ENCODE results near the gene ZFAND6. TPM values are rescaled to one million over a fixed set of nuclear protein-coding genes. Genes with fewer than 3 reads are reported as not detected.

The ZFAND6 gene
- total and polyA plus RNA-seq, 2 donors (not counting 1 experiment from before 2014, with no cell fraction given) = 125 to 325 TPM

- Histone ChIP-seq H3K4me1 (ENCODE audit: control insufficient read depth, extremely low read depth, insufficient read depth, low read length) (no peaks in the 10 kb centered on the region), H3K9me3 (ENCODE audit: control insufficient read depth, insufficient read depth, low read depth, low read length) (no peaks in the 10 kb centered on the region), H3K27me3 (ENCODE audit: control insufficient read depth, insufficient read depth, low read length) (no peaks in the 10 kb centered on the region), H3K79me2 (ENCODE audit: control insufficient read depth, insufficient read depth, low read length) (no peaks in the 10 kb centered on the region), H2AFZ (ENCODE audit: low read length) (no peak overlapping the region), H3K4me3 (replicated peaks in 1 of 4; ENCODE audit: control extremely low read depth in 1 of 4, insufficient read depth in 1 of 4, low read depth in 3 of 4, low read length in 4 of 4) (no peak overlapping the region), H3K4me2 (ENCODE audit: extremely low read depth, insufficient read depth, low read length) (no peak overlapping the region), H3K36me3 (ENCODE audit: control insufficient read depth, insufficient read depth, low read length) (peaks cover 3% of the 10 kb centered on the region), H3K9ac (ENCODE audit: insufficient read depth, low read length) (no peak overlapping the region), H4K20me1 (ENCODE audit: control insufficient read depth, extremely low read depth, insufficient read depth, low read length) (no peaks in the 10 kb centered on the region), H3K27ac (ENCODE audit: insufficient read depth, low read length) (no peak overlapping the region)
- no peak for DNase-seq (ENCODE audit: low read depth in 2 of 2)
- no peak for TF ChIP-seq EZH2 (IDR thresholded peaks at IDR 0.05; ENCODE audit: low read length, missing control alignments)
- TF ChIP-seq CTCF (conservative IDR thresholded peaks at IDR 0.05 in 1 of 2, IDR thresholded peaks at IDR 0.05 in 1 of 2; ENCODE audit: low read depth in 1 of 2, low read length in 2 of 2) = no peak
Measured at GRCh38 chr15:80167936-80168335, 108.5 kb downstream of the ZFAND6 start.

GRCh38 chr15:80168421-80168820 is 108.9 kb downstream of the ZFAND6 start:
- H3K9ac ChIP-seq (ENCODE audit: insufficient read depth, low read length) = no peak overlapping the region
- no peaks in the 10 kb centered on the region for H3K9me3 ChIP-seq (ENCODE audit: control insufficient read depth, insufficient read depth, low read depth, low read length)
- no peaks in the 10 kb centered on the region for H3K79me2 ChIP-seq (ENCODE audit: control insufficient read depth, insufficient read depth, low read length)
- no peak for DNase-seq (ENCODE audit: low read depth in 2 of 2)
- TF ChIP-seq EZH2 (IDR thresholded peaks at IDR 0.05; ENCODE audit: low read length, missing control alignments) = no peak
- no peak for TF ChIP-seq CTCF (conservative IDR thresholded peaks at IDR 0.05 in 1 of 2, IDR thresholded peaks at IDR 0.05 in 1 of 2; ENCODE audit: low read depth in 1 of 2, low read length in 2 of 2)
- H3K4me2 ChIP-seq (ENCODE audit: extremely low read depth, insufficient read depth, low read length) = no peak overlapping the region
- H3K4me3 ChIP-seq (replicated peaks in 1 of 4; ENCODE audit: control extremely low read depth in 1 of 4, insufficient read depth in 1 of 4, low read depth in 3 of 4, low read length in 4 of 4) = no peak overlapping the region
- no peak overlapping the region for H3K27ac ChIP-seq (ENCODE audit: insufficient read depth, low read length)
- H3K4me1 ChIP-seq (ENCODE audit: control insufficient read depth, extremely low read depth, insufficient read depth, low read length) = peaks cover under 1% of the 10 kb centered on the region
- peaks cover under 1% of the 10 kb centered on the region for H3K36me3 ChIP-seq (ENCODE audit: control insufficient read depth, insufficient read depth, low read length)
- no peaks in the 10 kb centered on the region for H4K20me1 ChIP-seq (ENCODE audit: control insufficient read depth, extremely low read depth, insufficient read depth, low read length)
- H2AFZ ChIP-seq (ENCODE audit: low read length) = no peak overlapping the region
- H3K27me3 ChIP-seq (ENCODE audit: control insufficient read depth, insufficient read depth, low read length) = no peaks in the 10 kb centered on the region

- Histone ChIP-seq H3K9me3 (ENCODE audit: control insufficient read depth, insufficient read depth, low read depth, low read length) (no peaks in the 10 kb centered on the region), H3K36me3 (ENCODE audit: control insufficient read depth, insufficient read depth, low read length) (peaks cover 3% of the 10 kb centered on the region), H2AFZ (ENCODE audit: low read length) (no peak overlapping the region), H3K4me3 (replicated peaks in 1 of 4; ENCODE audit: control extremely low read depth in 1 of 4, insufficient read depth in 1 of 4, low read depth in 3 of 4, low read length in 4 of 4) (no peak overlapping the region), H3K4me1 (ENCODE audit: control insufficient read depth, extremely low read depth, insufficient read depth, low read length) (peaks cover 12% of the 10 kb centered on the region), H3K9ac (ENCODE audit: insufficient read depth, low read length) (no peak overlapping the region), H4K20me1 (ENCODE audit: control insufficient read depth, extremely low read depth, insufficient read depth, low read length) (no peaks in the 10 kb centered on the region), H3K27ac (ENCODE audit: insufficient read depth, low read length) (no peak overlapping the region), H3K79me2 (ENCODE audit: control insufficient read depth, insufficient read depth, low read length) (no peaks in the 10 kb centered on the region), H3K4me2 (ENCODE audit: extremely low read depth, insufficient read depth, low read length) (no peak overlapping the region), H3K27me3 (ENCODE audit: control insufficient read depth, insufficient read depth, low read length) (no peaks in the 10 kb centered on the region)
- DNase-seq (ENCODE audit: low read depth in 2 of 2) = no peak
- no peak for TF ChIP-seq CTCF (conservative IDR thresholded peaks at IDR 0.05 in 1 of 2, IDR thresholded peaks at IDR 0.05 in 1 of 2; ENCODE audit: low read depth in 1 of 2, low read length in 2 of 2)
- TF ChIP-seq EZH2 (IDR thresholded peaks at IDR 0.05; ENCODE audit: low read length, missing control alignments) = no peak
Measured at GRCh38 chr15:80169768-80170357, 110.4 kb downstream of the ZFAND6 start.
